Measurements from ENCODE around the gene NCK1. TPM values are rescaled to one million over a fixed set of nuclear protein-coding genes. Genes with fewer than 3 reads are reported as not detected.

The NCK1 gene
- total RNA-seq: 10 to 100 TPM; 35.4 to 44.6 (median 42.7) TPM

GRCh38 chr3:136861890-136862616, at the start of gene NCK1:
Gene NCK1, plus strand, starts transcription at chr3:136862208. Its CDS starts 65,794 bp downstream, at chr3:136928002.
- TF ChIP-seq EP300 (IDR thresholded peaks at IDR 0.05) (no peak), POLR2AphosphoS5 (IDR thresholded peaks at IDR 0.05) (peak; percentile 95), CTCF (IDR thresholded peaks at IDR 0.05) (peak in 3 of 4 experiments; percentile 24 to 40 (median 29)), POLR2A (IDR thresholded peaks at IDR 0.05) (peak; percentile 83 to 84)
- Histone ChIP-seq H3K36me3 (no peaks in the 10 kb centered on the region), H3K27ac (peak within 1 kb of the TSS; percentile 94 to 98 (median 96)), H3K4me1 (peaks cover 0 to 37% (median 0%) of the 10 kb centered on the region in 3 donors), H3K27me3 (no peaks in the 10 kb centered on the region), H3K4me3 (peak within 1 kb of the TSS; percentile 89 to 93), H3K9me3 (no peaks in the 10 kb centered on the region)
- 0% methylated on average over 2 of the region's 67 CpGs; no CpG with 5 or more reads in 1 of the 2 donors for WGBS, 2 donors (ENCODE audit: low coverage in 1 of 2)
- peak; percentile 100 for ATAC-seq

- 14 to 78% methylated on average over 1 of the region's 1 CpG for WGBS, 2 donors (ENCODE audit: low coverage in 1 of 2)
- Histone ChIP-seq H3K4me3 (no peak overlapping the region), H3K36me3 (no peaks in the 10 kb centered on the region), H3K4me1 (peaks cover 0 to 29% (median 4%) of the 10 kb centered on the region in 3 donors), H3K27me3 (no peaks in the 10 kb centered on the region), H3K27ac (no peak overlapping the region), H3K9me3 (no peaks in the 10 kb centered on the region)
- no peak for TF ChIP-seq POLR2AphosphoS5 (IDR thresholded peaks at IDR 0.05)
- no peak for TF ChIP-seq CTCF (IDR thresholded peaks at IDR 0.05)
- no peak for TF ChIP-seq POLR2A (IDR thresholded peaks at IDR 0.05)
- TF ChIP-seq EP300 (IDR thresholded peaks at IDR 0.05): no peak
- ATAC-seq: no peak
Measured at GRCh38 chr3:136817448-136817847, 44.6 kb upstream of the NCK1 start.

- peaks cover 0 to 29% (median 4%) of the 10 kb centered on the region in 3 donors for H3K4me1 ChIP-seq
- TF ChIP-seq CTCF (IDR thresholded peaks at IDR 0.05): no peak
- TF ChIP-seq EP300 (IDR thresholded peaks at IDR 0.05): no peak
- TF ChIP-seq POLR2AphosphoS5 (IDR thresholded peaks at IDR 0.05): peak; percentile 52
- peak in 1 of 2 donors; percentile 12 for TF ChIP-seq POLR2A (IDR thresholded peaks at IDR 0.05)
- H3K36me3 ChIP-seq: no peaks in the 10 kb centered on the region
- H3K27ac ChIP-seq: peak overlapping the region in 3 of 4 donors; percentile 71 to 84 (median 79)
- peak overlapping the region; percentile 63 to 72 for H3K4me3 ChIP-seq
- peak; percentile 68 for ATAC-seq
- 6 to 67% methylated on average over 2 to 7 of the region's 8 CpGs for WGBS, 2 donors (ENCODE audit: low coverage in 1 of 2)
- H3K9me3 ChIP-seq: no peaks in the 10 kb centered on the region
- no peaks in the 10 kb centered on the region for H3K27me3 ChIP-seq
Measured at GRCh38 chr3:136818191-136818768, 43.7 kb upstream of the NCK1 start.

- WGBS, 2 donors (ENCODE audit: low coverage in 1 of 2): 0% methylated on average over 3 of the region's 60 CpGs; no CpG with 5 or more reads in 1 of the 2 donors
- H3K36me3 ChIP-seq: no peaks in the 10 kb centered on the region
- H3K4me3 ChIP-seq: peak within 1 kb of the TSS; percentile 63 to 72
- ATAC-seq: peak; percentile 68
- H3K4me1 ChIP-seq: peaks cover 0 to 29% (median 4%) of the 10 kb centered on the region in 3 donors
- H3K9me3 ChIP-seq: peaks cover 0 to 2% (median 0%) of the 10 kb centered on the region in 3 donors
- TF ChIP-seq CTCF (IDR thresholded peaks at IDR 0.05) (peak in 2 of 4 experiments; percentile 6 to 34), POLR2A (IDR thresholded peaks at IDR 0.05) (peak in 1 of 2 donors; percentile 15), POLR2AphosphoS5 (IDR thresholded peaks at IDR 0.05) (no peak)
- H3K27ac ChIP-seq: peak within 1 kb of the TSS; percentile 6 to 84 (median 75)
- H3K27me3 ChIP-seq: no peaks in the 10 kb centered on the region
Measured at GRCh38 chr3:136818769-136819391, 43.1 kb upstream of the NCK1 start, which contains the start of gene SLC35G2. Gene SLC35G2, plus strand, starts transcription at chr3:136819126. Its CDS starts 35,335 bp downstream, at chr3:136854461.

All from gastroesophageal sphincter (tissue), 4 donors.